ENCODE measurements around the gene MSTO1. TPM values are rescaled to one million over a fixed set of nuclear protein-coding genes. Genes with fewer than 3 reads are reported as not detected.

The MSTO1 gene
- polyA plus RNA-seq, 1 donor from 2014 or later, result 53.8 TPM

- Histone ChIP-seq H4K20me1 (ENCODE audit: insufficient read depth) (no peaks in the 10 kb centered on the region), H3K9ac (ENCODE audit: low read length) (peak overlapping the region; percentile 66), H3K4me2 (ENCODE audit: low read length) (no peak overlapping the region), H3K4me3 (ENCODE audit: low read length) (peak overlapping the region; percentile 56), H3K9me3 (ENCODE audit: low read length) (no peaks in the 10 kb centered on the region), H3K36me3 (ENCODE audit: insufficient read depth, low read length) (no peaks in the 10 kb centered on the region), H2AFZ (ENCODE audit: low read depth, low read length) (no peak overlapping the region), H3K79me2 (replicated peaks; ENCODE audit: insufficient read depth, low read length) (no peaks in the 10 kb centered on the region), H3K9me2 (ENCODE audit: insufficient read depth, low read length) (no peaks in the 10 kb centered on the region), H3K27ac (ENCODE audit: low read length) (peak overlapping the region; percentile 96), H3F3A (ENCODE audit: insufficient read depth, low read length, poor library complexity, severe bottlenecking) (no peaks in the 10 kb centered on the region), H3K27me3 (ENCODE audit: insufficient read depth, low read depth, low read length) (no peaks in the 10 kb centered on the region)
- TF ChIP-seq RAD21 (conservative IDR thresholded peaks at IDR 0.05) (no peak), MXI1 (conservative IDR thresholded peaks at IDR 0.05; ENCODE audit: poor library complexity, severe bottlenecking) (no peak), EP300 (conservative IDR thresholded peaks at IDR 0.05; ENCODE audit: poor library complexity, severe bottlenecking) (no peak), CTCF (IDR thresholded peaks at IDR 0.05; ENCODE audit: poor library complexity, severe bottlenecking) (no peak), SMC3 (conservative IDR thresholded peaks at IDR 0.05; ENCODE audit: poor library complexity) (no peak), REST (IDR thresholded peaks at IDR 0.05; ENCODE audit: borderline replicate concordance) (no peak)
Measured at GRCh38 chr1:155596864-155597263, 13.2 kb upstream of the MSTO1 start.

- Histone ChIP-seq H3K27ac (ENCODE audit: low read length) (peak overlapping the region; percentile 86), H3K9ac (ENCODE audit: low read length) (peak overlapping the region; percentile 59)
Measured at GRCh38 chr1:155598842-155599331, 11.1 kb upstream of the MSTO1 start.

More at GRCh38 chr1:155598842-155599331, 11.1 kb upstream of the MSTO1 start:
- Histone ChIP-seq H3K36me3 (ENCODE audit: insufficient read depth, low read length) (no peaks in the 10 kb centered on the region), H3K27me3 (ENCODE audit: insufficient read depth, low read depth, low read length) (no peaks in the 10 kb centered on the region), H3K9me3 (ENCODE audit: low read length) (no peaks in the 10 kb centered on the region), H2AFZ (ENCODE audit: low read depth, low read length) (peak overlapping the region; percentile 24), H3K4me3 (ENCODE audit: low read length) (peak overlapping the region; percentile 45), H4K20me1 (ENCODE audit: insufficient read depth) (no peaks in the 10 kb centered on the region), H3K4me2 (ENCODE audit: low read length) (peak overlapping the region; percentile 48), H3K79me2 (replicated peaks; ENCODE audit: insufficient read depth, low read length) (no peaks in the 10 kb centered on the region), H3F3A (ENCODE audit: insufficient read depth, low read length, poor library complexity, severe bottlenecking) (no peaks in the 10 kb centered on the region), H3K9me2 (ENCODE audit: insufficient read depth, low read length) (no peaks in the 10 kb centered on the region)
- TF ChIP-seq EZH2 (IDR thresholded peaks at IDR 0.05; ENCODE audit: borderline replicate concordance, insufficient read depth, low read length, poor library complexity, severe bottlenecking), result no peak
- no peak for TF ChIP-seq MXI1 (conservative IDR thresholded peaks at IDR 0.05; ENCODE audit: poor library complexity, severe bottlenecking)
- TF ChIP-seq CTCF (IDR thresholded peaks at IDR 0.05; ENCODE audit: poor library complexity, severe bottlenecking), result peak; percentile 54
- TF ChIP-seq SMC3 (conservative IDR thresholded peaks at IDR 0.05; ENCODE audit: poor library complexity), result peak; percentile 64
- no peak for TF ChIP-seq TAF1 (IDR thresholded peaks at IDR 0.05; ENCODE audit: low read depth)
- peak; percentile 66 for TF ChIP-seq RAD21 (conservative IDR thresholded peaks at IDR 0.05)
- TF ChIP-seq REST (IDR thresholded peaks at IDR 0.05; ENCODE audit: borderline replicate concordance), result peak; percentile 78
- TF ChIP-seq POLR2AphosphoS5 (IDR thresholded peaks at IDR 0.05), result no peak
- TF ChIP-seq EP300 (conservative IDR thresholded peaks at IDR 0.05; ENCODE audit: poor library complexity, severe bottlenecking), result peak; percentile 44
